Thyroid gland (tissue), 4 donors: ENCODE measurements around the gene LAMA2.

Experiments
- POLR2A ChIP-seq, 2 donors: fragments of 450-650 bp; IDR thresholded peaks; one replicate each; pipeline ENCODE4 v1.6.1; 2017; ENCODE audit warnings: antibody characterized with exemption in 2 of 2, mild to moderate bottlenecking in 2 of 2, moderate library complexity in 1 of 2
- TF ChIP-seq, protein P1 (sequence below), 6 experiments: fragments of 200-600 bp in 3 of 6; fragments of 450-650 bp in 3 of 6; sonication (generic) in 3 of 6; IDR thresholded peaks; one replicate each; pipeline ENCODE4 v1.5.1; 2016 to 2019; ENCODE audit warnings: antibody characterized with exemption in 6 of 6, mild to moderate bottlenecking in 2 of 6, inconsistent platforms in 1 of 6, moderate library complexity in 1 of 6

GRCh38 chr6:129102741-129103140 is 219.8 kb downstream of the LAMA2 start:
- TF ChIP-seq, protein P1, sequence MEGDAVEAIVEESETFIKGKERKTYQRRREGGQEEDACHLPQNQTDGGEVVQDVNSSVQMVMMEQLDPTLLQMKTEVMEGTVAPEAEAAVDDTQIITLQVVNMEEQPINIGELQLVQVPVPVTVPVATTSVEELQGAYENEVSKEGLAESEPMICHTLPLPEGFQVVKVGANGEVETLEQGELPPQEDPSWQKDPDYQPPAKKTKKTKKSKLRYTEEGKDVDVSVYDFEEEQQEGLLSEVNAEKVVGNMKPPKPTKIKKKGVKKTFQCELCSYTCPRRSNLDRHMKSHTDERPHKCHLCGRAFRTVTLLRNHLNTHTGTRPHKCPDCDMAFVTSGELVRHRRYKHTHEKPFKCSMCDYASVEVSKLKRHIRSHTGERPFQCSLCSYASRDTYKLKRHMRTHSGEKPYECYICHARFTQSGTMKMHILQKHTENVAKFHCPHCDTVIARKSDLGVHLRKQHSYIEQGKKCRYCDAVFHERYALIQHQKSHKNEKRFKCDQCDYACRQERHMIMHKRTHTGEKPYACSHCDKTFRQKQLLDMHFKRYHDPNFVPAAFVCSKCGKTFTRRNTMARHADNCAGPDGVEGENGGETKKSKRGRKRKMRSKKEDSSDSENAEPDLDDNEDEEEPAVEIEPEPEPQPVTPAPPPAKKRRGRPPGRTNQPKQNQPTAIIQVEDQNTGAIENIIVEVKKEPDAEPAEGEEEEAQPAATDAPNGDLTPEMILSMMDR (IDR thresholded peaks at IDR 0.05), result no peak
- TF ChIP-seq POLR2A (IDR thresholded peaks at IDR 0.05), result no peak
